Heart left ventricle (tissue), 16 donors: ENCODE data around the gene PALB2. TPM values are rescaled to one million over a fixed set of nuclear protein-coding genes. Genes with fewer than 3 reads are reported as not detected.

Source experiments
- ATAC-seq, 4 donors: fragments of 200-7000 bp; cut with Tn5 transposase; one replicate each; pipeline ENCODE4 v1.9.1; 2020 to 2022; ENCODE audit warnings: moderate library complexity in 4 of 4, mild to moderate bottlenecking in 3 of 4, moderate number of reproducible peaks in 1 of 4
- DNase-seq, 5 donors: peaks; one replicate each; pipeline ENCODE4 v3.0.0-alpha.2; 2020
- H3K27ac ChIP-seq, 12 donors: fragments of 200-600 bp; sonication (generic) in 4 of 12; one replicate each; pipeline versions ENCODE4 v1.5.0 to v1.8.0; 2016 to 2022; ENCODE audit warnings: mild to moderate bottlenecking in 2 of 12
- H3K27me3 ChIP-seq, 9 donors: fragments of 200-600 bp; sonication (generic) in 2 of 9; one replicate each; pipeline versions ENCODE4 v1.5.1 to v1.8.0; 2016 to 2022; ENCODE audit warnings: mild to moderate bottlenecking in 3 of 9
- H3K36me3 ChIP-seq, 9 donors: fragments of 200-600 bp; sonication (generic) in 2 of 9; one replicate each; pipeline versions ENCODE4 v1.5.0 to v1.8.0; 2018 to 2022; ENCODE audit warnings: mild to moderate bottlenecking in 2 of 9
- H3K4me1 ChIP-seq, 12 donors: fragments of 200-600 bp; sonication (generic) in 4 of 12; one replicate each; pipeline versions ENCODE4 v1.5.0 to v1.8.0; 2016 to 2022; ENCODE audit warnings: mild to moderate bottlenecking in 3 of 12
- H3K4me3 ChIP-seq, 12 donors: fragments of 200-600 bp; sonication (generic) in 4 of 12; one replicate each; pipeline versions ENCODE4 v1.5.0 to v1.8.0; 2017 to 2022; ENCODE audit warnings: mild to moderate bottlenecking in 9 of 12, moderate library complexity in 4 of 12
- H3K9me3 ChIP-seq, 12 donors: fragments of 200-600 bp; sonication (generic) in 4 of 12; one replicate each; pipeline versions ENCODE4 v1.5.0 to v1.8.0; 2016 to 2022; ENCODE audit warnings: mild to moderate bottlenecking in 1 of 12
- POLR2A ChIP-seq, 2 donors: fragments of 450-650 bp; IDR thresholded peaks; one replicate each; pipeline ENCODE4 v1.6.1; 2017; ENCODE audit warnings: antibody characterized with exemption in 2 of 2, mild to moderate bottlenecking in 2 of 2, moderate library complexity in 2 of 2
- WGBS, 4 donors: extraction: QIAGEN DNeasy Blood & Tissue Kit in 2 of 4; methylation state at CpG; one replicate each; pipeline versions ENCODE4 v1.1.5 to v1.1.7; 2013 to 2018; 5-methylcytosine and 5-hydroxymethylcytosine counted together
- intact Hi-C, 10 donors: fragments of 100-400 bp; cut with DNase I; formaldehyde crosslinking; loops; one replicate each; pipeline versions ENCODE4 v1.11.1 to v1.14.2; 2022
- polyA plus RNA-seq, 2 donors: library from polyadenylated mRNA; stranded (reverse); fragments of 200-250 nt; gene quantifications; one replicate each; pipeline ENCODE4 v1.2.3, GENCODE V29; 2013
- total RNA-seq, 9 donors: library from RNA; depleted of rRNA in 2 of 9; stranded (reverse); fragments of >200 nt in 2 of 9; fragmentation: NEBNext Ultra II Directional in 3 of 9; extraction: Animal tissue kit (Norgen Biotek cat#: 25700) in 3 of 9; gene quantifications; one replicate each; pipeline versions ENCODE4 v1.1.0 to v1.2.4, GENCODE V29; 2016 to 2023
- TF ChIP-seq, protein P1 (sequence below), 12 donors: fragments of 200-600 bp; sonication (generic) in 4 of 12; IDR thresholded peaks; one replicate each; pipeline versions ENCODE4 v1.5.0 to v1.8.0; 2018 to 2022; ENCODE audit warnings: antibody characterized with exemption in 12 of 12, mild to moderate bottlenecking in 5 of 12
- donor health status: ischemic (EF 13 %, LVEDD 7.1; RV severe dilation, severe dysfunction).
- donor health status: healthy with polysubstance abuse.
- donor health status: DM: no; HTN: yes; CAD: no.
- donor health status: DM: no; HTN: no; CAD: no.
- donor health status: ischemic (EF 25% LVEDD 6.9; RV normal size, moderate dysfunction).
- donor health status: ischemic (EF 25% LVEDD 5.7; RV mildly dilated, moderate dysfunction).
- donor health status: healthy.
- donor health status: DM: yes; HTN: yes; CAD: no.
- donor health status: ischemic (EF 35%, LVEDD 5.7; RV mildly dilated, moderate dysfunction).
- donor health status: nonischemic (EF 11% LVEDD 7.7; RV severe dilation, severe dysfunction).
- donor health status: DM: yes; HTN: yes; CAD: no.
- donor health status: PGD.
- donor health status: ischemic (EF 29% LVEDD 5.4; RV normal size, mild dysfunction).
- donor health status: nonischemic (EF 23%, LVEDD 6.1; RV moderate dilation, normal function).

PALB2 gene
- total and polyA plus RNA-seq, 11 donors: 3.4 to 7.4 (median 4.5) TPM

DNA sequence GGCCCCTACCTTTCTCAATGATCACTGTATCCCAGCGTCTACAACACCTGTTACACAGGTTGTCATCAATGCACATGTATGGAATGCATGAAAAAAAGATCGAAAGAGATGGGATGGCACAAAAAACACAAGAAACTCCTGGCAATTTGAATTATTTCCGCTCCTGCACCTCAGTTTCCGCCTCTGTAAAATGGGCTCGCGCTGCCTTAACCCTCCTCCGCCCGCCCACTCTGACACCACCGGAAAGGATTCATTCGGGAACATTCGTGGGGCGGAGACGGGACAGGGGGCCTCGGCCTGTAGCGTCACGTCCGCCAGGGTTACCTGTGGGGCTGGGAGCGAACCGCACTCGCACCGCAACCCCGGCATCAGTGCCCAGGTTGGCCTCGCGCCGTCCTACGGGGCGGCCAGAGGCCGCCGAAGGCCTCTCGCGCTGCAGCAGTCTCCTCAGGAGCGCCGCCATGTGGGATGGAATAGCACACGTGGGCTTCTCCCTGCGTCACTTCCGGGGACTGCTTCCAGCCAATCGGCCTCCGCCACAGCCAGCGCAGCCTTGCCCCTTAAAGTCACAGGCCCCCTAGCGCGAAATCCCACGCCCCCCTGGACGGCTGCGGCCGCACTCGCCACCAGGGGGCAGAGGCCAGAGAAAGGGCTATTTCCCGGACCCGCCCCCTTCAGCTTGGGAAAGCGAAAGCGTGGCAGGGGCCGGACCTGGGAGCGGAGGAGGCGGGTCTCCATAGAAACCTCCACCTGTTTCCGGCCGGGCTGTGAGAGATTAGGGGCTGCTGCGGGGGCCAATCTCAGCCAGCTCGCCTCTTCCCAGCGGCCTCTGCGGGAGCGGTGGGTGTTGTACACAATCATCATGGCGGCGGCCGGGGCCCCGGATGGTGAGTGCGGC is 84.0 kb downstream of the PALB2 start, which contains the start of the genes EARS2 and UBFD1:
TSS of gene EARS2 (minus strand) at position 470 of the 898 bp plus-strand sequence. CDS start at position 463, 7 bp downstream.
TSS of gene UBFD1 (plus strand) at position 847 of the 898 bp plus-strand sequence. CDS start at position 863, 16 bp downstream.
- peak; percentile 98 to 99 (median 99) for DNase-seq
- ATAC-seq: peak; percentile 96 to 98 (median 98)
- intact Hi-C loops: loop anchor here (1.0 to 5.0 kb wide), 8 partner anchors 39 to 105 kb away; partner anchors contain the start of genes NDUFAB1 (in 9 of the 10), GGA2 (in 2 of the 10), COG7 (in 1 of the 10) and DCTN5 (in 1 of the 10)
- H3K9me3 ChIP-seq: no peaks in the 10 kb centered on the region
- peaks cover 0 to 45% (median 39%) of the 10 kb centered on the region in 9 donors for H3K36me3 ChIP-seq
- H3K4me3 ChIP-seq: peak within 1 kb of the TSS; percentile 72 to 99 (median 96)
- H3K4me1 ChIP-seq: peaks cover 9 to 38% (median 25%) of the 10 kb centered on the region in 12 donors
- TF ChIP-seq POLR2A (IDR thresholded peaks at IDR 0.05): peak in 1 of 2 donors; percentile 62
- TF ChIP-seq, protein P1, sequence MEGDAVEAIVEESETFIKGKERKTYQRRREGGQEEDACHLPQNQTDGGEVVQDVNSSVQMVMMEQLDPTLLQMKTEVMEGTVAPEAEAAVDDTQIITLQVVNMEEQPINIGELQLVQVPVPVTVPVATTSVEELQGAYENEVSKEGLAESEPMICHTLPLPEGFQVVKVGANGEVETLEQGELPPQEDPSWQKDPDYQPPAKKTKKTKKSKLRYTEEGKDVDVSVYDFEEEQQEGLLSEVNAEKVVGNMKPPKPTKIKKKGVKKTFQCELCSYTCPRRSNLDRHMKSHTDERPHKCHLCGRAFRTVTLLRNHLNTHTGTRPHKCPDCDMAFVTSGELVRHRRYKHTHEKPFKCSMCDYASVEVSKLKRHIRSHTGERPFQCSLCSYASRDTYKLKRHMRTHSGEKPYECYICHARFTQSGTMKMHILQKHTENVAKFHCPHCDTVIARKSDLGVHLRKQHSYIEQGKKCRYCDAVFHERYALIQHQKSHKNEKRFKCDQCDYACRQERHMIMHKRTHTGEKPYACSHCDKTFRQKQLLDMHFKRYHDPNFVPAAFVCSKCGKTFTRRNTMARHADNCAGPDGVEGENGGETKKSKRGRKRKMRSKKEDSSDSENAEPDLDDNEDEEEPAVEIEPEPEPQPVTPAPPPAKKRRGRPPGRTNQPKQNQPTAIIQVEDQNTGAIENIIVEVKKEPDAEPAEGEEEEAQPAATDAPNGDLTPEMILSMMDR (IDR thresholded peaks at IDR 0.05): peak; percentile 91 to 100 (median 96)
- H3K27ac ChIP-seq: peak within 1 kb of the TSS; percentile 76 to 95 (median 90)
- H3K27me3 ChIP-seq: no peaks in the 10 kb centered on the region
- WGBS, 4 donors: 1 to 3% (median 2%) methylated on average over 47 to 65 of the region's 65 CpGs

DNA sequence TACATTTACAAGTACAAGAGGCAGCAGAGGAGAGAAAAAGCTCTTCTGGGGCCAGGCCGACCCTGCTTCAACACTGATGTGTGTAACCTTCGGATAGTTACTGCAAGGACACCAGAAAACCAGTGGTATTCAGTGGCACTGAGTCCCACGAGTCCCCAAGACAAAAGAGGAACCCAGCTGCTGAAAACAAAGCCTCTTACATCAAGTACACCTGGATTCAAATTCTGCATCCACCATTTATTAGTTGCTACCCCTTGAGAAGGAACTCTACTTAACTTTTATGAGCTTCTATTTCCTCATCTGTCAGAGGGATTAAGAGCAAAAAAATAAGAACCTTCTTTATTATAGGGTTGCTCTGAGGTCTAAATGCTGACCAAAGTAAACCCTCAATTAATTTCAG is 86.6 kb downstream of the PALB2 start:
- peaks cover 0 to 45% (median 39%) of the 10 kb centered on the region in 9 donors for H3K36me3 ChIP-seq
- no peak overlapping the region for H3K27ac ChIP-seq
- no peak overlapping the region for H3K4me3 ChIP-seq
- H3K9me3 ChIP-seq: no peaks in the 10 kb centered on the region
- no peaks in the 10 kb centered on the region for H3K27me3 ChIP-seq
- peaks cover 9 to 26% (median 18%) of the 10 kb centered on the region in 12 donors for H3K4me1 ChIP-seq
- DNase-seq (no peak), ATAC-seq (no peak)
- WGBS, 4 donors: 72 to 81% (median 78%) methylated on average over 3 of the region's 3 CpGs
- intact Hi-C loops: no loop called here
- TF ChIP-seq POLR2A (IDR thresholded peaks at IDR 0.05): no peak
- TF ChIP-seq, protein P1 (IDR thresholded peaks at IDR 0.05): no peak

Other genes starting within 250 kb of the PALB2 start
- 10 to 100 TPM in 7 of 9 donors, 1 to 10 TPM in 2; 7.8 to 16.8 (median 12.2) TPM for gene COG7, start 188.1 kb downstream of the PALB2 start, total RNA-seq
- gene COG7, start 188.1 kb downstream of the PALB2 start, polyA plus RNA-seq: 10 to 100 TPM; 11.1 to 12.4 TPM
- 10 to 100 TPM; 30.8 to 73.8 (median 47.5) TPM for gene GGA2, start 130.8 kb downstream of the PALB2 start, total RNA-seq
- gene GGA2, start 130.8 kb downstream of the PALB2 start, polyA plus RNA-seq: 10 to 100 TPM; 17.9 to 20.0 TPM
- 10 to 100 TPM; 12.2 to 37.0 (median 21.5) TPM for gene EARS2, start 84.0 kb downstream of the PALB2 start, total RNA-seq
- gene EARS2, start 84.0 kb downstream of the PALB2 start, polyA plus RNA-seq: 10 to 100 TPM; 16.7 to 22.8 TPM
- gene UBFD1, start 83.6 kb downstream of the PALB2 start, total RNA-seq: 100 to 1,000 TPM in 2 of 9 donors, 10 to 100 TPM in 7; 42.0 to 116 (median 57.7) TPM
- gene UBFD1, start 83.6 kb downstream of the PALB2 start, polyA plus RNA-seq: 10 to 100 TPM; 17.9 to 40.2 TPM
- 100 to 1,000 TPM; 298 to 896 (median 409) TPM for gene NDUFAB1, start 45.0 kb downstream of the PALB2 start, total RNA-seq
- gene NDUFAB1, start 45.0 kb downstream of the PALB2 start, polyA plus RNA-seq: 100 to 1,000 TPM; 582 to 605 TPM
- 10 to 100 TPM; 26.8 to 56.0 (median 40.5) TPM for gene DCTN5, start 156 bp upstream of the PALB2 start, total RNA-seq
- gene DCTN5, start 156 bp upstream of the PALB2 start, polyA plus RNA-seq: 10 to 100 TPM in 1 of 2 donors, 1 to 10 TPM in 1; 7.4 to 36.9 TPM
- 1 to 10 TPM in 6 of 9 donors, under 1 TPM in 3; 0.19 to 9.2 (median 1.1) TPM for gene PLK1, start 37.6 kb upstream of the PALB2 start, total RNA-seq
- gene PLK1, start 37.6 kb upstream of the PALB2 start, polyA plus RNA-seq: under 1 TPM; 0.69 to 0.72 TPM
- not detected for gene ERN2, start 71.9 kb upstream of the PALB2 start, total RNA-seq
- under 1 TPM in 1 of 2 donors, not detected in 1; 0.07 TPM for gene ERN2, start 71.9 kb upstream of the PALB2 start, polyA plus RNA-seq
- not detected for gene CHP2, start 113.7 kb upstream of the PALB2 start, total RNA-seq
- gene CHP2, start 113.7 kb upstream of the PALB2 start, polyA plus RNA-seq: under 1 TPM in 1 of 2 donors, not detected in 1; 0.08 TPM
- gene PRKCB, start 194.7 kb upstream of the PALB2 start, total RNA-seq: 10 to 100 TPM in 1 of 9 donors, 1 to 10 TPM in 6, under 1 TPM in 2; 0.75 to 18.4 (median 1.8) TPM
- gene PRKCB, start 194.7 kb upstream of the PALB2 start, polyA plus RNA-seq: under 1 TPM; 0.30 to 0.55 TPM